Measurements from ENCODE around the gene GAP43. TPM values are rescaled to one million over a fixed set of nuclear protein-coding genes. Genes with fewer than 3 reads are reported as not detected.

Gene GAP43
- total and polyA plus RNA-seq, 7 donors = 0.60 to 18.9 (median 7.7) TPM; not detected in 1

GRCh38 chr3:115598216-115598615, 25.1 kb upstream of the GAP43 start:
- Histone ChIP-seq H3K4me1 (no peaks in the 10 kb centered on the region), H3K36me3 (no peaks in the 10 kb centered on the region), H3K4me3 (no peak overlapping the region), H3K27ac (no peak overlapping the region), H3K27me3 (no peaks in the 10 kb centered on the region), H3K9me3 (peaks cover 0 to 6% (median 1%) of the 10 kb centered on the region in 4 donors)
- no peak for DNase-seq
- TF ChIP-seq POLR2AphosphoS5 (IDR thresholded peaks at IDR 0.05) = no peak
- TF ChIP-seq CTCF (IDR thresholded peaks at IDR 0.05) = no peak
- TF ChIP-seq POLR2A (IDR thresholded peaks at IDR 0.05) = no peak
- no peak for TF ChIP-seq EP300 (IDR thresholded peaks at IDR 0.05)
- intact Hi-C loops (cut with DNase I) = no loop called here

GRCh38 chr3:115602194-115602593, 21.1 kb upstream of the GAP43 start:
- no peak for TF ChIP-seq POLR2AphosphoS5 (IDR thresholded peaks at IDR 0.05)
- no peak for TF ChIP-seq POLR2A (IDR thresholded peaks at IDR 0.05)
- no peak for TF ChIP-seq EP300 (IDR thresholded peaks at IDR 0.05)
- TF ChIP-seq CTCF (IDR thresholded peaks at IDR 0.05) = no peak
- no peak for DNase-seq

GRCh38 chr3:115611630-115612029, 11.7 kb upstream of the GAP43 start:
- DNase-seq = no peak
- H3K9me3 ChIP-seq = no peaks in the 10 kb centered on the region
- no peak overlapping the region for H3K4me3 ChIP-seq
- intact Hi-C loops (cut with DNase I) = no loop called here
- no peak overlapping the region for H3K27ac ChIP-seq
- H3K27me3 ChIP-seq = no peaks in the 10 kb centered on the region
- no peaks in the 10 kb centered on the region for H3K36me3 ChIP-seq
- WGBS, 2 donors = 87 to 96% methylated on average over 3 of the region's 3 CpGs
- TF ChIP-seq CTCF (IDR thresholded peaks at IDR 0.05) (no peak), POLR2AphosphoS5 (IDR thresholded peaks at IDR 0.05) (no peak), POLR2A (IDR thresholded peaks at IDR 0.05) (no peak), EP300 (IDR thresholded peaks at IDR 0.05) (no peak)
- no peaks in the 10 kb centered on the region for H3K4me1 ChIP-seq

More at GRCh38 chr3:115602194-115602593, 21.1 kb upstream of the GAP43 start:
- 85 to 91% methylated on average over 2 of the region's 2 CpGs for WGBS, 2 donors
- H3K4me3 ChIP-seq = no peak overlapping the region
- intact Hi-C loops (cut with DNase I) = no loop called here
- H3K27me3 ChIP-seq = no peaks in the 10 kb centered on the region
- no peaks in the 10 kb centered on the region for H3K36me3 ChIP-seq
- no peak overlapping the region for H3K27ac ChIP-seq
- no peaks in the 10 kb centered on the region for H3K9me3 ChIP-seq
- H3K4me1 ChIP-seq = no peaks in the 10 kb centered on the region

GRCh38 chr3:115615001-115615814, 8.1 kb upstream of the GAP43 start:
- no peak overlapping the region for H3K27ac ChIP-seq
- 80 to 85% methylated on average over 2 of the region's 2 CpGs for WGBS, 2 donors

More at GRCh38 chr3:115615001-115615814, 8.1 kb upstream of the GAP43 start:
- Histone ChIP-seq H3K4me1 (no peaks in the 10 kb centered on the region), H3K9me3 (no peaks in the 10 kb centered on the region), H3K27me3 (no peaks in the 10 kb centered on the region), H3K36me3 (no peaks in the 10 kb centered on the region), H3K4me3 (no peak overlapping the region)
- intact Hi-C loops (cut with DNase I) = no loop called here
- TF ChIP-seq EP300 (IDR thresholded peaks at IDR 0.05) (no peak), POLR2AphosphoS5 (IDR thresholded peaks at IDR 0.05) (no peak), POLR2A (IDR thresholded peaks at IDR 0.05) (no peak), CTCF (IDR thresholded peaks at IDR 0.05) (no peak)
- DNase-seq = no peak
